ENCODE results near the gene WDR75.
A peak's percentile ranks its signal among the peaks of the same experiment; 100 is the strongest.

WDR75 gene

GRCh38 chr2:189500456-189501160 lies 59.3 kb downstream of the WDR75 start:
- DNase-seq (ENCODE audit: low read depth): no peak

GRCh38 chr2:189501487-189501886 lies 60.2 kb downstream of the WDR75 start:
- DNase-seq (ENCODE audit: low read depth): no peak

DNA sequence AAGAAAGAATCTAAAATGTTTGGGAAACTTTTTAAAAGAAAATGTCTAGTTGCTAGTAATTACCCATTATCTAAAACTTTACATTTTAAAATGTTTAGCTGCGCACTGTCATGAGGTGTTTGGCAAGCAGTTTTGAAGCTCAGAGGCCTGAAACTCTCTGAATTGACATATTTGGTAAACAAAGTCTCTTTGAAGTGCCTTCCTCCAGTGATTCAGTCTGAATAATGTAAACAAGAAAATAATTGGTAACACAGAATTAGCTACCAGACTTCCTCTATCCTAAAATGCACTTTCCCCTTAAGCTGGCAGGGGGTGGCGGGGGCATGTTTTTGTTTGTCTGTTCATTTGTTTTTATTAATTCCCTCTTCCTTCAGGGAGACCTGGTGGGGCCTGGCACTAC lies 61.4 kb downstream of the WDR75 start:
- DNase-seq (ENCODE audit: low read depth): no peak

DNA sequence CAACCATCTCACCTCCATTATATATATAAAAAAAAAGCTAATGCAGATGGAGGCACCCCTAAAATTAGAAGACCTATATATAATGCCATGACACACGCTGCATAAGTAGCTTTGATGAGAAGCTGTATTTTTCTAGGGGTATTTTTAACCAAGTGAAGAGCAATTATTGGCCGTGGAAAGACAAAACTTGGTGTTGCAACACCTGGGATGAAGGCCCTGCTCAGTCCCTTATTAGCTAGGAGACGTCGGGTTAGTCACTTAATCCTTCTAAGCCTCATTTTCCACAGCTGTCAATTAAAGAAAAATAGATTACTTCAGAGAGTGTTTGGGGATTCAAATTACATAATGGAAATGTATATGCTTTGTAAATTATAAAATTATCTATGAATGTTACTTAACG lies 63.0 kb downstream of the WDR75 start:
- DNase-seq (ENCODE audit: low read depth): no peak

DNA sequence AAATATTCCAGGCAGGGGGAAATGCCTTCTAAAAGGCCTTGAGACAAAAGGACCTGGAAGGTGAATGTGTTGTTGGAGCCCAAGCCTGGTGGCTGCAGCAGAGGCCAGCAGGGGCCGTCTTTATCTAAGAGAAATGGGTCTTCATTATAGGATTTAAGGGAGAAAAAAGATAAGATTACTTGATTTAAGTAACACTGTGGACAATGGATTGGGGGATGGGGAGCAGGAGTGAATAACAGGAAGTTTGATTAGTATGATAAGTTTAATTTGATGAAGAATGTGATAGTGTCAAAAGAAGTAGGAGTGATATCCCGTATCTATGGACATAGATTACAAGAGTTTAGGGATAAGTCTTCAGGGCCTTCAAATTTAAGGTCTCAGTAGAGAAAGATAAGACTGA lies 64.2 kb downstream of the WDR75 start:
- DNase-seq (ENCODE audit: low read depth): no peak

DNA sequence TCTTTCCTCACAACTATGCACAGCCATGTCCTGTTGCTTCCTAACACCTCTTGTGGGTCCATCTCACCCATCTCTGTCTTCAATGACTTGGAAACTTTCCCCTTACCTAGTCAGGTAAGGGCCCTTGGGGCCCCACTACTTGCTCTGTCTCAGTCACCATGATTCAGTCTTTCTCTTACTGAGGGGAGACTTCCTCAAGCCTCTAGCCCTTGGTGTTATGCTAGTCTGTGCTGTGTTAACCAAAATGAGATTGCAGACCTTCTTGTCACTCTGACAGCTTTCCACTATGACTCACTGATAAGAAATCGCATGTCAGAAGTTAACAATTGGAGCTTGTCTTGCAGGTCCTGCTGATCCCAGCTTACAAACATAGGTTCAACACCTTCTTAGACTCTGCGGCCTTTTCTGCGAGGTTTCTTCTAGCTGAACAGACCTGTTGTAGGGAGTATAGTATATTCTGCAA lies 65.3 kb downstream of the WDR75 start:
- no peak for DNase-seq (ENCODE audit: low read depth)

- DNase-seq (ENCODE audit: low read depth): no peak
Observed at GRCh38 chr2:189511210-189511959, 70.1 kb downstream of the WDR75 start.

DNA sequence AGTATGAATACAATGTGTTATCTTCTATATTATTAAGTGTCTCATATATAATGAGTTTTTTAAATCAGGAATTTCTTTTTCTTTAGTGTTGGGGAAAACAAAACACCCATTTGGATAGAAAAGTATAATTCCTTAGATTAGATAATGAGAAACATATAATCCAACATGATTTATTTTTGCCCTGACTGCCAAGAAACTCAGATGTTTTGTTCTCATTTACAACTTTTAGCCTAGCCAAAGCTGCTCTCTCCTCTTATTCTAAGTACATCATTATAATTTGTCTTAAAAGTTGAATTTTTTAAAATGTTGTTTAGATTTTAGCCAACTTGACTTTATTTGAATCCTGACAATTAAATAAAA lies 70.7 kb downstream of the WDR75 start:
- no peak for DNase-seq (ENCODE audit: low read depth)

DNA sequence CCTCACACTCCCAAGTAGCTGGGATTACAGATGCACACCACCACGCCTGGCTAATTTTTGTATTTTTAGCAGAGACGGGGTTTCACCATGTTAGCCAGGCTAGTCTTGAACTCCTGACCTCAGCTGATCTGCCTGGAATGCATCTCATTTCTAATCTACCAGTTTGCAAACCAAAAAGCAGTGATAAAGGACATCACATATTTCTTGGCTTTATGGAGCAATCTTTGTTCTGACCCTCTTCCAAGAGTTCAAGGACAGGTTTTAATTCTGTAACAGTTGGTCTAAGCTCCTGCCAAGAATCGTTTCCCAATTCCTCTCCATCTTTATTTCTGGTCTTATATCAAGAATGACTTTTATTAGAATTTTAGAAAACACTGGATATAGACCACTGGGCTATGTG lies 71.6 kb downstream of the WDR75 start:
- no peak for DNase-seq (ENCODE audit: low read depth)

DNA sequence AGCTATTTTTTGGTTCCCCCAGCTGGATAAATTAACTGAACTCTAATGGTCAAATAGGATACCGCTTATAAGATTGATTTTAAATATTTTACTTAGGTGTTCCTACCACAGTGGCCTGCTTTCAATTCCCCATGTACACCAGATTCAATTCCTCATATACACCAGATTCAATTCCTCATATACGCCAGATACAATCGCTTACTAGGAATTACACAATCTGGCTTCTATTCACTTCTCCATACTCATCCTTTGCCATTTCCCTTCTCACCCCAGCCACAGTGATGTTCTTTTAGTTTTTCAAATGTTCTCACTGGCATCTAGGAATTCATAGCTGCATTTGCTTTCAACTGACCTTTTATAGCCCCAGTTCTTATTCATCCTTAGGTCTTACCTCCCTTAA lies 72.8 kb downstream of the WDR75 start:
- no peak for DNase-seq (ENCODE audit: low read depth)

- DNase-seq (ENCODE audit: low read depth): peak; percentile 27
Observed at GRCh38 chr2:189515264-189515663, 74.0 kb downstream of the WDR75 start.

GRCh38 chr2:189516546-189516945 lies 75.3 kb downstream of the WDR75 start:
- no peak for DNase-seq (ENCODE audit: low read depth)

- peak; percentile 31 for DNase-seq (ENCODE audit: low read depth)
Observed at GRCh38 chr2:189517847-189518535, 76.7 kb downstream of the WDR75 start.

DNA sequence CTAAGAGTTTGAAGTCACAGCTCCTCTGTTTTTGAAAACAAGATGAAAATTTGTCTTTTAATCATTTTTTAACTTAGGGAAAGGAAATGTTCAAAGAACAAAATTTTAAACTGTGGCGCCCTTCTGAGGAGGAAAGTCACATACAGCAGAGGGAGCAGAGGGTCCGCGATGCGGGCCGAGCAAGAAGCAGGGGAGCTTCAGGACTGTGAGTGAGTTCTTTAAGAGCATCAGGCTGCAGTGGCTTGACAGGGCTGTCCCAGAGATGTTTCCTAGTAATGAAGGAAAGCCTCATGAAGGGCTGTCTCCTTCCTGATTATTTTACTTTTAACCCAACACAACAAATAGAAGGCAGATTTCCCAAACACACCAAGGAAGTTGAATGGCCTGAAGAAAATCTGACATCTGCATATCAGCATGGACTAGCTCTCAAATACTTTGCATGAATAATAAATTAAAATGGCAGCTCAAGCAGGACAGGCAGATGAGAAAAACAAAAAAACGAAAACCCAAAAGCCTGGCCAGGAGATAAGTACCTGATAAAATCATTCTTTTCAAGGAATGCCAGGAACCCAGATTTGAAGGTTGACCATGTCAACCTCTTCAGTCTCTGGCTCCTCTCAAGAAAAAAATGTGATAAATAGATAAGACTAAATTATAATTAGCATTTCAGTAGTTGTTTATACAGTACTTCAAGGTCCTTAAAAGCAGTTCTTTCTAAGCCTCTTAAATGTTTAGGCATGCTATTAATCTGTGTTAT lies 78.5 kb downstream of the WDR75 start:
- no peak for DNase-seq (ENCODE audit: low read depth)

GRCh38 chr2:189521699-189522434 lies 80.6 kb downstream of the WDR75 start:
- DNase-seq (ENCODE audit: low read depth): no peak

GRCh38 chr2:189522435-189523151 lies 81.3 kb downstream of the WDR75 start:
- DNase-seq (ENCODE audit: low read depth): no peak

GRCh38 chr2:189524746-189525145 lies 83.5 kb downstream of the WDR75 start:
- no peak for DNase-seq (ENCODE audit: low read depth)

Data from EH (cell line).